BLaER1 treated with 17β-estradiol and CSF1 and Interleukin-3, amounts not matched to agents 10 nM and 100 nM (cell line): Measurements from ENCODE around the gene NIN.

Experiments
- H3K27ac ChIP-seq, 11 experiments: shearing (Covaris generic); formaldehyde crosslinking; 2 replicates each; pipeline ENCODE4 v1.8.1; 2022
- H3K27me3 ChIP-seq, 11 experiments: shearing (Covaris generic); formaldehyde crosslinking; 2 replicates each; pipeline ENCODE4 v1.8.1; 2022
- H3K36me3 ChIP-seq, 11 experiments: shearing (Covaris generic); formaldehyde crosslinking; 2 replicates each; pipeline ENCODE4 v1.8.1; 2022
- H3K4me1 ChIP-seq, 10 experiments: shearing (Covaris generic); formaldehyde crosslinking; 2 replicates each; pipeline ENCODE4 v1.8.1; 2022
- H3K4me2 ChIP-seq, 11 experiments: shearing (Covaris generic); formaldehyde crosslinking; 2 replicates each; pipeline ENCODE4 v1.8.1; 2022
- H3K4me3 ChIP-seq, 10 experiments: shearing (Covaris generic); formaldehyde crosslinking; 2 replicates each; pipeline ENCODE4 v1.8.1; 2022
- H3K9ac ChIP-seq, 11 experiments: shearing (Covaris generic); formaldehyde crosslinking; 2 replicates each; pipeline ENCODE4 v1.8.1; 2022
- H3K9me3 ChIP-seq, 11 experiments: shearing (Covaris generic); formaldehyde crosslinking; replicated peaks in 1 of 11; 2 replicates each; pipeline ENCODE4 v1.8.1; 2022
- H4K20me1 ChIP-seq, 11 experiments: shearing (Covaris generic); formaldehyde crosslinking; 2 replicates each; pipeline ENCODE4 v1.8.1; 2022
- Cebpa-rat ChIP-seq, 11 experiments: shearing (Covaris generic); IDR thresholded peaks; 2 replicates each; pipeline ENCODE4 v1.8.1; 2022

NIN gene, protein sequence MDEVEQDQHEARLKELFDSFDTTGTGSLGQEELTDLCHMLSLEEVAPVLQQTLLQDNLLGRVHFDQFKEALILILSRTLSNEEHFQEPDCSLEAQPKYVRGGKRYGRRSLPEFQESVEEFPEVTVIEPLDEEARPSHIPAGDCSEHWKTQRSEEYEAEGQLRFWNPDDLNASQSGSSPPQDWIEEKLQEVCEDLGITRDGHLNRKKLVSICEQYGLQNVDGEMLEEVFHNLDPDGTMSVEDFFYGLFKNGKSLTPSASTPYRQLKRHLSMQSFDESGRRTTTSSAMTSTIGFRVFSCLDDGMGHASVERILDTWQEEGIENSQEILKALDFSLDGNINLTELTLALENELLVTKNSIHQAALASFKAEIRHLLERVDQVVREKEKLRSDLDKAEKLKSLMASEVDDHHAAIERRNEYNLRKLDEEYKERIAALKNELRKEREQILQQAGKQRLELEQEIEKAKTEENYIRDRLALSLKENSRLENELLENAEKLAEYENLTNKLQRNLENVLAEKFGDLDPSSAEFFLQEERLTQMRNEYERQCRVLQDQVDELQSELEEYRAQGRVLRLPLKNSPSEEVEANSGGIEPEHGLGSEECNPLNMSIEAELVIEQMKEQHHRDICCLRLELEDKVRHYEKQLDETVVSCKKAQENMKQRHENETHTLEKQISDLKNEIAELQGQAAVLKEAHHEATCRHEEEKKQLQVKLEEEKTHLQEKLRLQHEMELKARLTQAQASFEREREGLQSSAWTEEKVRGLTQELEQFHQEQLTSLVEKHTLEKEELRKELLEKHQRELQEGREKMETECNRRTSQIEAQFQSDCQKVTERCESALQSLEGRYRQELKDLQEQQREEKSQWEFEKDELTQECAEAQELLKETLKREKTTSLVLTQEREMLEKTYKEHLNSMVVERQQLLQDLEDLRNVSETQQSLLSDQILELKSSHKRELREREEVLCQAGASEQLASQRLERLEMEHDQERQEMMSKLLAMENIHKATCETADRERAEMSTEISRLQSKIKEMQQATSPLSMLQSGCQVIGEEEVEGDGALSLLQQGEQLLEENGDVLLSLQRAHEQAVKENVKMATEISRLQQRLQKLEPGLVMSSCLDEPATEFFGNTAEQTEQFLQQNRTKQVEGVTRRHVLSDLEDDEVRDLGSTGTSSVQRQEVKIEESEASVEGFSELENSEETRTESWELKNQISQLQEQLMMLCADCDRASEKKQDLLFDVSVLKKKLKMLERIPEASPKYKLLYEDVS (N-terminal part only)

DNA sequence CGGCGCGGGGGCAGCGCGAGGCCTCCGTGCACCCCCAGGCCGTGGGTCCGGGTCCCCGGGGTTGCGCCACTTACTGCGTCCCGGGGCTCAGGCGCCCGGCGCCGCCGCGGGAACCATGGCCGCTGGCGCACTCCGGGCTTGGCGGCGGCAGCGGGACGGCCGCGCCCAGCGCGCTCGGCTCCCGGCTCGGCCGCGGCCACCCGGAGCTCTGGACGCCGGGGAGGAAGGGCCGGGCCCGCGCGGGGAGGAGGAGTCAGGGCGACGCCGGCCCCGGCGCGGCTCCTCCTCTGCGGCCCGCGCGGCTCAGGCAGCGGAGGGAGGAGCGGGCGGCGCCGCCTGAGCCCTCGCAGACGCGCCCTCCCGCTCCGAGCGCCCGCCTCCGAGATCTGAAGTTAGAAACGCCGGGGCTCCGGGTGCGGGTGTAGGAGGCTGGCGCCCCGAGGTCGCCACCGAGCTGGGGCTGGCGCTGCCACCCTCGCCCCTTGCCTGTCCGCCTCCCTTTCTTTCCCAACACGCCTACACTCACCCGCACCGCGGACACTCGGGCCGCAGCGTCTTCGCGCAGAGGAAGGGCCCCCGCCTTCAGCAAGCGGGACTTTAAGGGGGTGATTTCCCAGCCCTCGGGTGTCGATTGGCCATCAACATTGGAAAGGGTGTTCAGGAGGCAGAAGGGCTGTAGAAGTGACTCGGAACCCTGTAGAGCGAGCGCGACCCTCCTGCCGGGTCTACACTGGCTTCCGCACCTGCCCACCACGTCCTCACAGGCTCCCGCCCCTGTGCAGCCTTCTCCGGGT is at the start of gene NIN:
Gene NIN, minus strand, starts transcription at position 231 of the 794 bp plus-strand sequence. CDS start 9,106 bp downstream, outside the sequence.
- Histone ChIP-seq H3K4me1 (peaks cover 62 to 80% (median 69%) of the 10 kb centered on the region in 10 experiments), H3K27me3 (peaks cover 0 to 3% (median 0%) of the 10 kb centered on the region in 11 experiments; a peak in 1 of 22 replicates)

DNA sequence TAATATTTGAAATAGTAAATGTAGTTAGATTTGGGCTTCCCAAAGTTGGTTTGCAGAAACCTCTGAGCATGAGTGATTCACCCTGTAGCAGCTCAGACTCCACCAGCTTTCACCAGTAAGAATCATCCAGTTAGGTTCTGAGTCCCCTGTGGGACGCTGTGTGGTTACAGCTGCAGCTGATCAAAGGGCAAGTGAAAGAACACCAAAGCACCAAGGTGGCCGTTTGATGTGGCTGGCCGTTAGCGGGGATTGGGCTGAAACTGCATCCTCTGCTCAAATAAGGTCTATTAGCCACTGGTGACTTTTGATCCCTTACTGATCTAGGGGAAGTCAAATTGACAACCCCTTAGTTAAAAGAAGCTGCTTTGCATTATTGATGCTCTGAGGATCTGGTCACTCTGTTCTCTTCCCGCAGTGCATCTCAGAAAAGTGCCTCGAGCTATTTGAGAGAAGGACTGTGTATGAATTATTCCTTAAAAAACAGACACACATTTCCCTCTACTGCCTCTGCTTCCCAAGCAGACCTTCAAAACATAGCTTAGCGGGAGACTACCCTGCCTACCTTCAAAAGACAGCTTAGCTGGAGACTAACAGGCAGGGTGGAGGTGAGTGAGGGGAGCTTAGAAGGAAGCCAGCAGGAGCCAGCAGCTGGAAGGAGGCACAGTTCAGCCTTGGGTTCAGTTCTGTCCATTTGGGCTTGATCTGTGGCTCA is 44.6 kb upstream of the NIN start:
- TF ChIP-seq Cebpa-rat (IDR thresholded peaks at IDR 0.05): no peak
- Histone ChIP-seq H4K20me1 (peaks cover 0 to 9% (median 0%) of the 10 kb centered on the region in 11 experiments; a peak in 4 of 22 replicates), H3K9me3 (no peaks in the 10 kb centered on the region), H3K4me2 (peak overlapping the region; percentile 69 to 96 (median 86)), H3K27ac (peak overlapping the region in 5 of 11 experiments; percentile 3 to 71 (median 60); a peak in 10 of 22 replicates), H3K27me3 (peaks cover 32 to 46% (median 38%) of the 10 kb centered on the region in 11 experiments), H3K9ac (peak overlapping the region in 4 of 11 experiments; percentile 16 to 56 (median 40); a peak in 3 of 22 replicates), H3K4me1 (peaks cover 49 to 72% (median 65%) of the 10 kb centered on the region in 10 experiments), H3K4me3 (peak overlapping the region in 1 of 10 experiments; percentile 0; a peak in 1 of 20 replicates), H3K36me3 (peaks cover 0 to 6% (median 0%) of the 10 kb centered on the region in 11 experiments; a peak in 1 of 22 replicates)

More for the DNA sequence above, at the start of gene NIN:
- TF ChIP-seq Cebpa-rat (IDR thresholded peaks at IDR 0.05): no peak
- peaks cover 0 to 15% (median 13%) of the 10 kb centered on the region in 11 experiments; a peak in 18 of 22 replicates for H3K36me3 ChIP-seq
- peak within 1 kb of the TSS; percentile 90 to 99 (median 95) for H3K4me2 ChIP-seq
- H3K9me3 ChIP-seq: no peaks in the 10 kb centered on the region
- peaks cover 41 to 43% (median 43%) of the 10 kb centered on the region in 11 experiments; a peak in 21 of 22 replicates for H4K20me1 ChIP-seq
- H3K4me3 ChIP-seq: peak within 1 kb of the TSS; percentile 81 to 93 (median 90)
- peak within 1 kb of the TSS; percentile 82 to 98 (median 95) for H3K27ac ChIP-seq
- peak within 1 kb of the TSS; percentile 87 to 99 (median 95) for H3K9ac ChIP-seq

DNA sequence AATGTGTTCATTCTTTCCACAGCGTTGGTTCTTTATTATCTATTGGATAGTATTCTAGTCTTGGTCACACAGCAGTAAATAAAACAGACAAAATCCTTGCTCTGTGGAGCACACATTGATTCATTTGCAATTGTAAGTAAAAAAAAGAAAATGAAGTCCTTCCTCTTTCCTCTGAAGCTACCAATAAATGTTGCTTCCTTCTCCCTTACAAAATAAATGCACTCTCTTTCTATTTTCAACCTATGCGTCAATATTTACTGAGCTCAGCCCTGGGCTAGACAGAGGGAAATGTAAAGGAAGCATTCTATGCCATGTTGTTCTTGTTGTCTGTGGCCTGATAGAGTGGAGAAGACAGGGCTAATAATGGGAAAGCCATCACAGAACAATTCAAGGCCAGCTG is 43.8 kb upstream of the NIN start:
- Histone ChIP-seq H3K36me3 (peaks cover 0 to 6% (median 0%) of the 10 kb centered on the region in 11 experiments; a peak in 1 of 22 replicates), H4K20me1 (peaks cover 0 to 9% (median 0%) of the 10 kb centered on the region in 11 experiments; a peak in 4 of 22 replicates), H3K9me3 (no peaks in the 10 kb centered on the region), H3K9ac (peak overlapping the region in 3 of 11 experiments; percentile 38 to 56 (median 42); a peak in 6 of 22 replicates), H3K4me2 (peak overlapping the region; percentile 69 to 96 (median 86)), H3K27ac (peak overlapping the region in 7 of 11 experiments; percentile 11 to 71 (median 28); a peak in 11 of 22 replicates), H3K27me3 (peaks cover 39 to 53% (median 46%) of the 10 kb centered on the region in 11 experiments), H3K4me3 (peak overlapping the region in 1 of 10 experiments; percentile 0; a peak in 4 of 20 replicates), H3K4me1 (peaks cover 49 to 70% (median 61%) of the 10 kb centered on the region in 10 experiments)
- TF ChIP-seq Cebpa-rat (IDR thresholded peaks at IDR 0.05): no peak

DNA sequence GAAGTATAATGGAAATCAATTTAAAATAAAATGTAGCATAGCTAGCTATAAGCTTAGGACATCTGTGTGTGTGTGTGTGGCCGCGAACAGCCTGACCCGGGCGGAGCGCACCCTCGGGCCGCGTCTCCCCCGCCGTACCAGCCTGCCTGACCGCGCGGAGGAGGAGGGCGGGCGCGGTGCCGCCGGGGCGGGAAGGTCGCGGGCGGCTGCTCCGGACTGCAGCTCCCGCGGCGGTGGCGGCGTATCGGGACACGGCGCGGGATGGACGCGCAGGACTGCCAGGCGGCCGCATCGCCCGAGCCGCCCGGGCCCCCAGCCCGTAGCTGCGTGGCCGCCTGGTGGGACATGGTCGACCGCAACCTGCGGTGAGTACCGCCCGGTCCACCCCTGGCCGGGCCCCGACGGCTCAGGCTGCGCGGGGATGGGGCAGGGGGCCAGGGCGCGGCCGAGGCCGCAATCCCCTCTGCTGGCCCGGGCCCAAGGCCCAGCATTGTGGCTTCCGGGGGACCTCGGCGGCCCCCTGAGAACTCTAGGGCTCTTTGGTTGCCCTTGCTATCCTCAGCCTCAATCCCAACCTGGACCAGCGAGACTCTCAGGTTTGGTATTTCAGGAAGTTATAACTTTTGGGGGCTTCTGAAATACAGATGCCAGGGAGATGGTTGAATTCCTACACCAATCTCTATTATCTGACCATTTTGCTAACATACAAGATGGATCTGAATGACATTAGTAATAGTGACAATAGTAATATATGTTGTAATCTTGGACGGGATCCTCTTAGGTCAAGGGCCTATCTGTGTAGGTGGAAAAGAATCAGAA is 41.2 kb upstream of the NIN start, which contains the start of gene ABHD12B:
Gene ABHD12B, plus strand, starts transcription at position 140 of the 819 bp plus-strand sequence. Its CDS starts 122 bp downstream, at position 262.
- H3K27ac ChIP-seq: peak within 1 kb of the TSS in 2 of 11 experiments; percentile 27 to 39; a peak in 3 of 22 replicates
- peak within 1 kb of the TSS; percentile 68 to 96 (median 87) for H3K4me2 ChIP-seq
- peak within 1 kb of the TSS in 7 of 11 experiments; percentile 28 to 69 (median 53); a peak in 11 of 22 replicates for H3K9ac ChIP-seq
- no peaks in the 10 kb centered on the region for H3K9me3 ChIP-seq
- H3K36me3 ChIP-seq: no peaks in the 10 kb centered on the region
- peaks cover 40 to 56% (median 48%) of the 10 kb centered on the region in 11 experiments for H3K27me3 ChIP-seq
- TF ChIP-seq Cebpa-rat (IDR thresholded peaks at IDR 0.05): no peak
- peak within 1 kb of the TSS; percentile 15 to 67 (median 48); a peak in 19 of 20 replicates for H3K4me3 ChIP-seq
- peaks cover 0 to 9% (median 0%) of the 10 kb centered on the region in 11 experiments; a peak in 4 of 22 replicates for H4K20me1 ChIP-seq
- peaks cover 49 to 66% (median 60%) of the 10 kb centered on the region in 10 experiments for H3K4me1 ChIP-seq

DNA sequence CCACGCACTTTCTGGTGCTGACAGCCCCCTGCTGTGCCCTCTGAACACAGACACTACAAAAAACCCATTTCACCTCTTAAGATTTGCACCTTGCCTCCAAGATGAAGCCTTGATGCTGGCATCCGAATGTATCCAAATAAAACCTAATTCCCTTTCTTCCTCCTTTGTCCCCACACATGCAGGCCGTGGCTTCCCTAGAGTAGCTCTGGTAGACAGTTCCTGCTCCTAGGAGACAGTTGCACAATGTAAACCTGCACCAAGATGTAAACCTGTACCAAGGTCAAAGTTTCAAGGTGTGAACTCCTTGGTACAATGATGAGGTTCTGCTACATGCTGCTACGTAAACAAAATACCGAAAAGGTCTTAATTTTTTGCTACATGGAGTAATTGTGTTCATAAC is 40.3 kb upstream of the NIN start:
- Histone ChIP-seq H3K36me3 (no peaks in the 10 kb centered on the region), H3K4me3 (0 out of 20 replicates have a peak overlapping the region, but pooled peaks of 2 of the 10 experiments have one; percentile 61 to 67), H3K27me3 (peaks cover 40 to 53% (median 47%) of the 10 kb centered on the region in 11 experiments), H3K9ac (no peak overlapping the region), H3K4me2 (peak overlapping the region in 6 of 11 experiments; percentile 68 to 96 (median 92); a peak in 12 of 22 replicates), H4K20me1 (peaks cover 0 to 9% (median 0%) of the 10 kb centered on the region in 11 experiments; a peak in 4 of 22 replicates), H3K9me3 (no peaks in the 10 kb centered on the region), H3K4me1 (peaks cover 45 to 63% (median 52%) of the 10 kb centered on the region in 10 experiments), H3K27ac (no peak overlapping the region)
- no peak for TF ChIP-seq Cebpa-rat (IDR thresholded peaks at IDR 0.05)
